Ascending aorta (tissue), 2 donors: Measurements from ENCODE around the gene ABCA7. TPM values are rescaled to one million over a fixed set of nuclear protein-coding genes. Genes with fewer than 3 reads are reported as not detected.

Source experiments
- DNase-seq, 2 donors: peaks; one replicate each; pipeline ENCODE4 v3.0.0-alpha.2; 2019; ENCODE audit warnings: low spot score in 2 of 2
- H3K27ac ChIP-seq, 2 donors: fragments of 200-600 bp; sonication (generic); one replicate each; pipeline ENCODE4 v1.5.1; 2016 to 2017; ENCODE audit warnings: mild to moderate bottlenecking in 1 of 2
- H3K27me3 ChIP-seq: fragments of 200-600 bp; sonication (generic); one replicate; pipeline ENCODE4 v1.5.1; 2017
- H3K36me3 ChIP-seq, 2 donors: fragments of 200-600 bp; sonication (generic); one replicate each; pipeline ENCODE4 v1.5.1; 2016
- H3K4me1 ChIP-seq, 2 donors: fragments of 200-600 bp; sonication (generic); one replicate each; pipeline ENCODE4 v1.5.1; 2016 to 2017; ENCODE audit warnings: mild to moderate bottlenecking in 1 of 2
- H3K4me3 ChIP-seq, 2 donors: fragments of 200-600 bp; sonication (generic); one replicate each; pipeline ENCODE4 v1.5.1; 2016 to 2017; ENCODE audit warnings: mild to moderate bottlenecking in 1 of 2
- H3K9me3 ChIP-seq, 2 donors: fragments of 200-600 bp; sonication (generic); one replicate each; pipeline ENCODE4 v1.5.1; 2016
- CTCF ChIP-seq, 3 experiments: fragments of 200-600 bp in 2 of 3; fragments of 450-650 bp in 1 of 3; sonication (generic) in 2 of 3; IDR thresholded peaks; one replicate each; pipeline ENCODE4 v1.5.1; 2016 to 2019; ENCODE audit warnings: antibody characterized with exemption in 3 of 3, mild to moderate bottlenecking in 1 of 3, moderate library complexity in 1 of 3
- intact Hi-C: fragments of 100-400 bp; cut with DNase I; formaldehyde crosslinking; loops from one replicate; pipeline ENCODE4 v1.15.1; 2023
- total RNA-seq: library from RNA; depleted of rRNA; stranded (reverse); fragments of >200 nt; gene quantifications from one replicate; pipeline ENCODE4 v1.1.0, GENCODE V29; 2016

ABCA7 gene
- total RNA-seq, 1 donor from 2014 or later: 96.6 TPM

- no peaks in the 10 kb centered on the region for H3K9me3 ChIP-seq
- peaks cover 0 to 4% of the 10 kb centered on the region in 2 donors for H3K4me1 ChIP-seq
- peaks cover 11% of the 10 kb centered on the region for H3K27me3 ChIP-seq
- H3K27ac ChIP-seq: no peak overlapping the region
- intact Hi-C loops: no loop called here
- peaks cover 13 to 42% of the 10 kb centered on the region in 2 donors for H3K36me3 ChIP-seq
- DNase-seq: no peak
- no peak for TF ChIP-seq CTCF (IDR thresholded peaks at IDR 0.05)
- no peak overlapping the region for H3K4me3 ChIP-seq
Measured at GRCh38 chr19:995051-995827, 44.7 kb upstream of the ABCA7 start.

- peaks cover 11% of the 10 kb centered on the region for H3K27me3 ChIP-seq
- H3K4me1 ChIP-seq: peaks cover 0 to 9% of the 10 kb centered on the region in 2 donors
- no peak overlapping the region for H3K27ac ChIP-seq
- DNase-seq: no peak
- no peak overlapping the region for H3K4me3 ChIP-seq
- TF ChIP-seq CTCF (IDR thresholded peaks at IDR 0.05): no peak
- H3K36me3 ChIP-seq: peaks cover 7 to 32% of the 10 kb centered on the region in 2 donors
- no peaks in the 10 kb centered on the region for H3K9me3 ChIP-seq
- intact Hi-C loops: no loop called here
Measured at GRCh38 chr19:996051-996838, 43.7 kb upstream of the ABCA7 start.

GRCh38 chr19:998064-998463 lies 41.8 kb upstream of the ABCA7 start:
- no peak for DNase-seq
- Histone ChIP-seq H3K4me1 (peaks cover 0 to 14% of the 10 kb centered on the region in 2 donors), H3K4me3 (no peak overlapping the region), H3K27me3 (peaks cover 11% of the 10 kb centered on the region), H3K36me3 (peaks cover 0 to 19% of the 10 kb centered on the region in 2 donors), H3K9me3 (no peaks in the 10 kb centered on the region), H3K27ac (no peak overlapping the region)
- no peak for TF ChIP-seq CTCF (IDR thresholded peaks at IDR 0.05)
- intact Hi-C loops: no loop called here

- peaks cover 0 to 7% of the 10 kb centered on the region in 2 donors for H3K36me3 ChIP-seq
- H3K27ac ChIP-seq: no peak overlapping the region
- H3K27me3 ChIP-seq: peaks cover 11% of the 10 kb centered on the region
- H3K4me3 ChIP-seq: no peak overlapping the region
- no peaks in the 10 kb centered on the region for H3K9me3 ChIP-seq
- no peak for TF ChIP-seq CTCF (IDR thresholded peaks at IDR 0.05)
- H3K4me1 ChIP-seq: peaks cover 0 to 14% of the 10 kb centered on the region in 2 donors
- no peak for DNase-seq
- intact Hi-C loops: no loop called here
Measured at GRCh38 chr19:999379-999719, 40.6 kb upstream of the ABCA7 start.

GRCh38 chr19:1000095-1000494 lies 39.8 kb upstream of the ABCA7 start, which contains the start of gene GRIN3B:
Gene GRIN3B, plus strand, starts transcription at chr19:1000419. Its CDS starts 19 bp downstream, at chr19:1000438.
- Histone ChIP-seq H3K27me3 (peaks cover 11% of the 10 kb centered on the region), H3K9me3 (no peaks in the 10 kb centered on the region), H3K4me1 (peaks cover 0 to 14% of the 10 kb centered on the region in 2 donors), H3K4me3 (peak within 1 kb of the TSS in 1 of 2 donors; percentile 21), H3K36me3 (no peaks in the 10 kb centered on the region), H3K27ac (no peak within 1 kb of the TSS)
- intact Hi-C loops: no loop called here
- DNase-seq: no peak
- peak; percentile 26 to 47 (median 45) for TF ChIP-seq CTCF (IDR thresholded peaks at IDR 0.05)
